ENCODE results near the gene HYI.

DNA sequence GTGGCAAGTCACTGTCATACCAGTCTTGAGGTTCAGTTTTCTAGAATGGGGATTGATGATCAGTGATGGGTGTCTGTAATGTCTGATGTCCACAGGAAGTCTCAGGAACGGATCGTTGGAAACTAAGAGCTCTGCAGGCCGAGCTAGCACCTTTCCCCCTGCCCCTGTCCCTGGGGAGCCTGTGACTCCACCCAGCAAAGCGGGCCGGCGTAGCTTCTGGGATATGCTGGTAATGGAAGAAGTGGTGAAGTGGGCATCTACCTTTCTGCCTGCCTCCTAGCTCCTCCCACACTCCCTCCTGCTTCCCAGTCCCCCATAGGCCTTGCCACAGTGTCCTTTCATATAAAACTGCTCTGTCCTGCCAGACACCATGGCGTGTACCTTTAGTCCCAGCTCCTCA, 13.4 kb downstream of the HYI start:
- TF ChIP-seq CREB1 (IDR thresholded peaks at IDR 0.05; ENCODE audit: low read depth) = no peak
- TF ChIP-seq, protein P1, sequence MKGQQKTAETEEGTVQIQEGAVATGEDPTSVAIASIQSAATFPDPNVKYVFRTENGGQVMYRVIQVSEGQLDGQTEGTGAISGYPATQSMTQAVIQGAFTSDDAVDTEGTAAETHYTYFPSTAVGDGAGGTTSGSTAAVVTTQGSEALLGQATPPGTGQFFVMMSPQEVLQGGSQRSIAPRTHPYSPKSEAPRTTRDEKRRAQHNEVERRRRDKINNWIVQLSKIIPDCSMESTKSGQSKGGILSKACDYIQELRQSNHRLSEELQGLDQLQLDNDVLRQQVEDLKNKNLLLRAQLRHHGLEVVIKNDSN (IDR thresholded peaks at IDR 0.05) = no peak

All from Ishikawa (cell line).